Subcutaneous adipose tissue (tissue), 4 donors: ENCODE results near the gene SDSL. TPM values are rescaled to one million over a fixed set of nuclear protein-coding genes. Genes with fewer than 3 reads are reported as not detected.

Experiments
- CTCF ChIP-seq: fragments of 450-650 bp; IDR thresholded peaks from one replicate; pipeline ENCODE4 v1.5.1; 2016; ENCODE audit warnings: low read depth, mild to moderate bottlenecking, control low read depth, antibody characterized with exemption, moderate library complexity
- total RNA-seq, 4 donors: library from RNA; depleted of rRNA; stranded (reverse); fragments of >200 nt; gene quantifications; one replicate each; pipeline ENCODE4 v1.1.0, GENCODE V29; 2016

The SDSL gene
- total RNA-seq, 4 donors from 2014 or later: 2.9 to 12.1 (median 6.3) TPM

GRCh38 chr12:113424915-113425823, 3.0 kb downstream of the SDSL start:
- TF ChIP-seq CTCF: no peak

- TF ChIP-seq CTCF: no peak
Measured at GRCh38 chr12:113425960-113426453, 3.8 kb downstream of the SDSL start.

GRCh38 chr12:113427882-113428281, 5.7 kb downstream of the SDSL start:
- TF ChIP-seq CTCF: no peak

- no peak for TF ChIP-seq CTCF
Measured at GRCh38 chr12:113428482-113428881, 6.3 kb downstream of the SDSL start.

- no peak for TF ChIP-seq CTCF
Measured at GRCh38 chr12:113432986-113433385, 10.8 kb downstream of the SDSL start.

- TF ChIP-seq CTCF: no peak
Measured at GRCh38 chr12:113435367-113435766, 13.2 kb downstream of the SDSL start.

GRCh38 chr12:113436586-113436985, 14.4 kb downstream of the SDSL start:
- no peak for TF ChIP-seq CTCF
